ENCODE measurements around the gene DEPDC1.

DNA sequence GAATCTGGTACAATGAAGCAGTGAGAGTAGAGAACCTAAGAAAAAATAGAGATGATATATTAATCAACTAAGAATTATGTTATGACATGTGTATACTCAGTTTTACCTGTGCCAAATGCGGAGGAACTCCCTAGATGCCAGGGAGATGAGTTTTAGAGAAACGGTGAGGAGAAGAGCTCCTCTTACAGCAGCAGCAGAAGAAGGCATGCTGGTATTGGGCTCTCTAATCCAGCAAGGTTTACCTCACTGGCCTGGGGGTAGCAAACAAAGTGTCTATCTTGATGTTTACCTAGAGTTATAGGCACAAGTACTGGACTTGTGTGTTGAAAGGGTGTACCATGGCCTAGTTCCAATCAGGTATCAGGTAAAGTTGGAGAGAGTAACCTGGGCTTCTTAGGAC is 28.9 kb upstream of the DEPDC1 start:
- TF ChIP-seq, protein P1, sequence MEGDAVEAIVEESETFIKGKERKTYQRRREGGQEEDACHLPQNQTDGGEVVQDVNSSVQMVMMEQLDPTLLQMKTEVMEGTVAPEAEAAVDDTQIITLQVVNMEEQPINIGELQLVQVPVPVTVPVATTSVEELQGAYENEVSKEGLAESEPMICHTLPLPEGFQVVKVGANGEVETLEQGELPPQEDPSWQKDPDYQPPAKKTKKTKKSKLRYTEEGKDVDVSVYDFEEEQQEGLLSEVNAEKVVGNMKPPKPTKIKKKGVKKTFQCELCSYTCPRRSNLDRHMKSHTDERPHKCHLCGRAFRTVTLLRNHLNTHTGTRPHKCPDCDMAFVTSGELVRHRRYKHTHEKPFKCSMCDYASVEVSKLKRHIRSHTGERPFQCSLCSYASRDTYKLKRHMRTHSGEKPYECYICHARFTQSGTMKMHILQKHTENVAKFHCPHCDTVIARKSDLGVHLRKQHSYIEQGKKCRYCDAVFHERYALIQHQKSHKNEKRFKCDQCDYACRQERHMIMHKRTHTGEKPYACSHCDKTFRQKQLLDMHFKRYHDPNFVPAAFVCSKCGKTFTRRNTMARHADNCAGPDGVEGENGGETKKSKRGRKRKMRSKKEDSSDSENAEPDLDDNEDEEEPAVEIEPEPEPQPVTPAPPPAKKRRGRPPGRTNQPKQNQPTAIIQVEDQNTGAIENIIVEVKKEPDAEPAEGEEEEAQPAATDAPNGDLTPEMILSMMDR (IDR thresholded peaks at IDR 0.05) = no peak
- no peak for TF ChIP-seq POLR2A (IDR thresholded peaks at IDR 0.05)

Measured in adrenal gland (tissue), 5 donors.